Small intestine (tissue), 7 donors: ENCODE results near the gene OSBPL5. TPM values are rescaled to one million over a fixed set of nuclear protein-coding genes. Genes with fewer than 3 reads are reported as not detected.

Experiments
- DNase-seq, 2 donors: peaks; one replicate each; pipeline versions ENCODE4 v3.0.0 to v3.0.0-alpha.2; 2013
- FAIRE-seq: peaks from 2 replicates; lab custom pipeline; 2012; peaks lifted over from hg19 to GRCh38; lab: Jason Lieb, UNC
- H3K27ac ChIP-seq, 3 donors: one replicate each; pipeline ENCODE4 v1.5.1; 2013; ENCODE audit warnings: low read length in 2 of 3, mild to moderate bottlenecking in 2 of 3, control low read depth in 1 of 3, inconsistent platforms in 1 of 3, low read depth in 1 of 3, moderate library complexity in 1 of 3
- H3K27me3 ChIP-seq, 3 donors: one replicate each; pipeline ENCODE4 v1.6.1; 2013; ENCODE audit warnings: low read length in 3 of 3, inconsistent platforms in 1 of 3; ENCODE audit not compliant: control insufficient read depth in 3 of 3, insufficient read depth in 3 of 3
- H3K36me3 ChIP-seq, 3 donors: one replicate each; pipeline ENCODE4 v1.6.1; 2013; ENCODE audit warnings: low read length in 3 of 3, inconsistent platforms in 1 of 3, low read depth in 1 of 3, mild to moderate bottlenecking in 1 of 3, moderate library complexity in 1 of 3; ENCODE audit not compliant: control insufficient read depth in 3 of 3, insufficient read depth in 2 of 3
- H3K4me1 ChIP-seq, 3 donors: one replicate each; pipeline ENCODE4 v1.6.1; 2013; ENCODE audit warnings: low read length in 2 of 3, inconsistent platforms in 1 of 3, low read depth in 1 of 3, mild to moderate bottlenecking in 1 of 3, moderate library complexity in 1 of 3; ENCODE audit not compliant: control insufficient read depth in 3 of 3, insufficient read depth in 2 of 3
- H3K4me3 ChIP-seq, 3 donors: one replicate each; pipeline ENCODE4 v1.5.1; 2013; ENCODE audit warnings: low read length in 3 of 3, control low read depth in 1 of 3, inconsistent platforms in 1 of 3, low read depth in 1 of 3, mild to moderate bottlenecking in 1 of 3, moderate library complexity in 1 of 3
- H3K9me3 ChIP-seq, 2 donors: one replicate each; pipeline ENCODE4 v1.6.1; 2013; ENCODE audit warnings: low read depth in 1 of 2, low read length in 1 of 2; ENCODE audit not compliant: control insufficient read depth in 2 of 2, insufficient read depth in 1 of 2
- WGBS, 3 donors: extraction: QIAGEN DNeasy Blood & Tissue Kit; methylation state at CpG; one replicate each; pipeline ENCODE4 v1.1.7; 2013; 5-methylcytosine and 5-hydroxymethylcytosine counted together
- polyA plus RNA-seq, 4 donors: library from polyadenylated mRNA; stranded (reverse) in 3 of 4; unstranded in 1 of 4; fragments of 200-250 nt in 3 of 4; fragments of 120-200 nt in 1 of 4; gene quantifications; one replicate each; pipeline versions ENCODE4 v1.2.1 to v1.2.3, GENCODE V29; 2013
- donor health status: healthy with polysubstance abuse.
- donor health status: control.
- donor health status: control.
- donor health status: Bipolar disorder and iron deficiency.
- donor health status: healthy.

The OSBPL5 gene
- polyA plus RNA-seq, 4 donors, result 1.6 to 16.3 (median 7.9) TPM

GRCh38 chr11:3201112-3201581 is 36.0 kb upstream of the OSBPL5 start:
- FAIRE-seq (no peak), DNase-seq (no peak)
- Histone ChIP-seq H3K36me3 (no peaks in the 10 kb centered on the region), H3K9me3 (no peaks in the 10 kb centered on the region), H3K27ac (no peak overlapping the region), H3K4me1 (peaks cover 0 to 7% (median 0%) of the 10 kb centered on the region in 3 donors), H3K4me3 (no peak overlapping the region), H3K27me3 (peaks cover 3 to 50% (median 27%) of the 10 kb centered on the region in 3 donors)
- 79 to 83% (median 80%) methylated on average over 15 of the region's 15 CpGs for WGBS, 3 donors

- peaks cover 0 to 13% (median 0%) of the 10 kb centered on the region in 3 donors for H3K4me1 ChIP-seq
- DNase-seq, result no peak
- 62 to 74% (median 69%) methylated on average over 10 to 12 of the region's 12 CpGs for WGBS, 3 donors
- no peak for FAIRE-seq
- H3K9me3 ChIP-seq, result no peaks in the 10 kb centered on the region
- no peaks in the 10 kb centered on the region for H3K36me3 ChIP-seq
- no peak overlapping the region for H3K4me3 ChIP-seq
- peaks cover 3 to 50% (median 27%) of the 10 kb centered on the region in 3 donors for H3K27me3 ChIP-seq
- H3K27ac ChIP-seq, result no peak overlapping the region
Measured at GRCh38 chr11:3200388-3201111, 35.4 kb upstream of the OSBPL5 start.

- FAIRE-seq (no peak), DNase-seq (no peak)
- H3K27ac ChIP-seq, result no peak overlapping the region
- H3K36me3 ChIP-seq, result no peaks in the 10 kb centered on the region
- peaks cover 3 to 46% (median 27%) of the 10 kb centered on the region in 3 donors for H3K27me3 ChIP-seq
- H3K9me3 ChIP-seq, result no peaks in the 10 kb centered on the region
- no peak overlapping the region for H3K4me3 ChIP-seq
- peaks cover 0 to 13% (median 0%) of the 10 kb centered on the region in 3 donors for H3K4me1 ChIP-seq
- 62 to 76% (median 64%) methylated on average over 15 to 19 of the region's 19 CpGs for WGBS, 3 donors
Measured at GRCh38 chr11:3199537-3200295, 34.6 kb upstream of the OSBPL5 start.

- H3K4me1 ChIP-seq, result peaks cover 0 to 13% (median 0%) of the 10 kb centered on the region in 3 donors
- H3K4me3 ChIP-seq, result no peak overlapping the region
- no peak overlapping the region for H3K27ac ChIP-seq
- peaks cover 3 to 37% (median 27%) of the 10 kb centered on the region in 3 donors for H3K27me3 ChIP-seq
- no peaks in the 10 kb centered on the region for H3K9me3 ChIP-seq
- FAIRE-seq, result no peak
- no peaks in the 10 kb centered on the region for H3K36me3 ChIP-seq
- no peak for DNase-seq
- WGBS, 3 donors, result 79 to 88% (median 81%) methylated on average over 15 of the region's 15 CpGs
Measured at GRCh38 chr11:3198815-3199214, 33.7 kb upstream of the OSBPL5 start.

- Histone ChIP-seq H3K27me3 (peaks cover 3 to 28% (median 20%) of the 10 kb centered on the region in 3 donors), H3K4me1 (peaks cover 0 to 13% (median 0%) of the 10 kb centered on the region in 3 donors), H3K36me3 (no peaks in the 10 kb centered on the region), H3K4me3 (no peak overlapping the region), H3K9me3 (no peaks in the 10 kb centered on the region), H3K27ac (no peak overlapping the region)
- 66 to 73% (median 69%) methylated on average over 8 of the region's 8 CpGs for WGBS, 3 donors
- FAIRE-seq, result no peak
- no peak for DNase-seq
Measured at GRCh38 chr11:3197878-3198528, 32.9 kb upstream of the OSBPL5 start.

GRCh38 chr11:3197044-3197695 is 32.1 kb upstream of the OSBPL5 start:
- H3K36me3 ChIP-seq, result no peaks in the 10 kb centered on the region
- FAIRE-seq, result no peak
- peaks cover 0 to 13% (median 0%) of the 10 kb centered on the region in 3 donors for H3K4me1 ChIP-seq
- DNase-seq, result no peak
- H3K9me3 ChIP-seq, result no peaks in the 10 kb centered on the region
- 81 to 83% (median 82%) methylated on average over 10 to 11 of the region's 11 CpGs for WGBS, 3 donors
- H3K27me3 ChIP-seq, result peaks cover 3 to 20% (median 13%) of the 10 kb centered on the region in 3 donors
- no peak overlapping the region for H3K27ac ChIP-seq
- no peak overlapping the region for H3K4me3 ChIP-seq

- no peaks in the 10 kb centered on the region for H3K9me3 ChIP-seq
- H3K4me1 ChIP-seq, result peaks cover 0 to 13% (median 0%) of the 10 kb centered on the region in 3 donors
- H3K36me3 ChIP-seq, result no peaks in the 10 kb centered on the region
- FAIRE-seq (no peak), DNase-seq (no peak)
- no peak overlapping the region for H3K4me3 ChIP-seq
- peaks cover 3 to 12% (median 7%) of the 10 kb centered on the region in 3 donors for H3K27me3 ChIP-seq
- 73 to 83% (median 74%) methylated on average over 20 to 23 of the region's 23 CpGs for WGBS, 3 donors
- H3K27ac ChIP-seq, result no peak overlapping the region
Measured at GRCh38 chr11:3196161-3197043, 31.3 kb upstream of the OSBPL5 start.
